Caco-2 (cell line): ENCODE results near the gene SLC4A7. TPM values are rescaled to one million over a fixed set of nuclear protein-coding genes. Genes with fewer than 3 reads are reported as not detected.

ENCODE experiments used
- BruUV-seq: library from RNA; stranded (reverse); fragments of 400-500 nt; replicated peaks from 2 replicates; lab custom pipeline; 2021; lab: Mats Ljungman, UMichigan
- CTCF ChIA-PET: fragments of 300-600 bp; sonication (Branson Sonifier 250); formaldehyde crosslinking; loops from one replicate; lab custom pipeline; 2022; ENCODE audit warnings: antibody characterized with exemption; lab: Charles Lee
- POLR2A ChIA-PET: fragments of 300-600 bp; sonication (Branson Sonifier 250); formaldehyde crosslinking; loops from one replicate; lab custom pipeline; 2022; ENCODE audit warnings: antibody characterized with exemption; lab: Charles Lee
- DNase-seq, 2 experiments: peaks; one replicate each; pipeline versions ENCODE4 v3.0.0 to v3.0.0-alpha.2; 2020 to 2022
- H3K27me3 ChIP-seq: replicated peaks from 2 replicates; pipeline ENCODE4 v1.6.0; 2011; ENCODE audit warnings: low read length; ENCODE audit not compliant: control insufficient read depth, insufficient read depth
- H3K36me3 ChIP-seq: 2 replicates; pipeline ENCODE4 v1.5.1; 2011; ENCODE audit warnings: low read length; ENCODE audit not compliant: control insufficient read depth, insufficient read depth
- H3K4me1 ChIP-seq: fragments of 250-450 bp; sonication (Bioruptor Pico); 2 replicates; pipeline ENCODE4 v1.5.1; 2020; ENCODE audit warnings: mild to moderate bottlenecking
- H3K4me3 ChIP-seq: 2 replicates; pipeline ENCODE4 v1.5.1; 2011; ENCODE audit warnings: low read depth, mild to moderate bottlenecking, control low read depth, low read length
- H3K9me3 ChIP-seq: fragments of 250-450 bp; sonication (Bioruptor Pico); 2 replicates; pipeline ENCODE4 v1.5.1; 2020; ENCODE audit warnings: mild to moderate bottlenecking, moderate library complexity
- H3K27ac Mint-ChIP-seq: one replicate; pipeline ENCODE4 v1.8.0; 2022; ENCODE audit warnings: mixed read lengths; ENCODE audit not compliant: unreplicated experiment
- H3K27me3 Mint-ChIP-seq: one replicate; pipeline ENCODE4 v1.8.0; 2022; ENCODE audit warnings: mixed read lengths; ENCODE audit not compliant: insufficient read depth, unreplicated experiment
- H3K36me3 Mint-ChIP-seq: one replicate; pipeline ENCODE4 v1.8.0; 2022; ENCODE audit warnings: mild to moderate bottlenecking, mixed read lengths; ENCODE audit not compliant: insufficient read depth, unreplicated experiment
- H3K4me1 Mint-ChIP-seq: one replicate; pipeline ENCODE4 v1.8.0; 2022; ENCODE audit warnings: low read depth, mixed read lengths; ENCODE audit not compliant: unreplicated experiment
- H3K4me3 Mint-ChIP-seq: one replicate; pipeline ENCODE4 v1.8.0; 2022; ENCODE audit warnings: mild to moderate bottlenecking, moderate library complexity, mixed read lengths; ENCODE audit not compliant: unreplicated experiment
- H3K9me3 Mint-ChIP-seq: one replicate; pipeline ENCODE4 v1.8.0; 2022; ENCODE audit warnings: mixed read lengths; ENCODE audit not compliant: unreplicated experiment
- intact Hi-C: fragments of 100-400 bp; cut with micrococcal nuclease; formaldehyde crosslinking; loops from one replicate; pipeline ENCODE4 v1.10.0; 2022; ENCODE audit not compliant: unreplicated experiment
- total RNA-seq: library from RNA; stranded (reverse); gene quantifications from 2 replicates; pipeline ENCODE4 v1.2.3, GENCODE V29; 2022
- TF ChIP-seq, protein P1 (sequence below), 2 experiments: fragments of 200-600 bp in 1 of 2; IDR thresholded peaks; 1 replicate in 1 of 2; 2 replicates in 1 of 2; pipeline versions ENCODE4 v1.5.1 to v1.8.0; 2011 to 2022; ENCODE audit warnings: antibody characterized with exemption in 1 of 2, control low read depth in 1 of 2, inconsistent platforms in 1 of 2, low read depth in 1 of 2, low read length in 1 of 2, mild to moderate bottlenecking in 1 of 2, moderate library complexity in 1 of 2; ENCODE audit not compliant: insufficient read depth in 1 of 2, severe bottlenecking in 1 of 2, unreplicated experiment in 1 of 2

Gene SLC4A7
- total RNA-seq, 1 experiment from 2014 or later = 14.9 TPM

DNA sequence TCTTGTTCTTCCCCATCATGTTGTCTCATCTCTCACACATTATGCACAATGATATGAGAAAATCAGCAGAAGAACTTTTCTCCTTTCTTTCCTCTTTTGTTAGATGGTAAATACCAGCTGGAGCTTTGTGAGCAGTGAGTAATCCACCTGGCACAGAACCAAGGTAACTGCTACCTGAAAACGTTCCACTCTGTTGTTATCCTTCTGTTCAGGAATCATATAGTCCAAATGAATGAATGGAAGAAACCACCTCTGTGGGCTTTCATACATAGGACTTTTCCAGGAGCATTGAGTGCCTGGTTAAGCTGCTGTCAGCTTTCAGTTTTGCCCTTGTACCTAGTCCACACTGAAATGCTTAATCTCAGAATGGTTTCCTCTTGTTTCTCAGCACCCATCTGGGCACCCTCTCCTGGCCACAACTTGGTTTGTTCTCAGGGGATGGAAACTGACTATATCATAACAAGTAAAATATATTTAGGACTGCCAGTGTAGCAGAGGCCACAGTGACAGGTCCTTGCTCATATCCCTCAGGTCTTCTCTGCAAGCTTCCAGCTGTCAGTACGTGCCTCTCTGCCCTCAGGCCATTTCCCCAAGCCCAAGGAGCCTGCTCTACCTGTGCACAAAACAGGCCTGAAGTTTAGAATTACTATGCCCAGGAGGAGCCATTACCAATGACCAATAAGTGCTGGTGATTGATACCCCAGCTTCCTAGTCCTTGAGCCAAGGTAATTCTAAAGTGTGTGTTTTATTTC is 23.5 kb upstream of the SLC4A7 start:
- no peaks in the 10 kb centered on the region for H3K27me3 ChIP-seq
- CTCF ChIA-PET = interaction anchor here (1.0 kb wide), 1 partner anchor 26 kb away, joined by 3 read pairs; no protein-coding TSS in a partner anchor
- intact Hi-C loops = no loop called here
- no peak overlapping the region for H3K4me3 ChIP-seq
- peaks cover 8% of the 10 kb centered on the region for H3K4me1 Mint-ChIP-seq
- H3K27me3 Mint-ChIP-seq = no peaks in the 10 kb centered on the region
- H3K9me3 Mint-ChIP-seq = no peaks in the 10 kb centered on the region
- no peak for DNase-seq
- no peaks in the 10 kb centered on the region for H3K9me3 ChIP-seq
- TF ChIP-seq, protein P1, sequence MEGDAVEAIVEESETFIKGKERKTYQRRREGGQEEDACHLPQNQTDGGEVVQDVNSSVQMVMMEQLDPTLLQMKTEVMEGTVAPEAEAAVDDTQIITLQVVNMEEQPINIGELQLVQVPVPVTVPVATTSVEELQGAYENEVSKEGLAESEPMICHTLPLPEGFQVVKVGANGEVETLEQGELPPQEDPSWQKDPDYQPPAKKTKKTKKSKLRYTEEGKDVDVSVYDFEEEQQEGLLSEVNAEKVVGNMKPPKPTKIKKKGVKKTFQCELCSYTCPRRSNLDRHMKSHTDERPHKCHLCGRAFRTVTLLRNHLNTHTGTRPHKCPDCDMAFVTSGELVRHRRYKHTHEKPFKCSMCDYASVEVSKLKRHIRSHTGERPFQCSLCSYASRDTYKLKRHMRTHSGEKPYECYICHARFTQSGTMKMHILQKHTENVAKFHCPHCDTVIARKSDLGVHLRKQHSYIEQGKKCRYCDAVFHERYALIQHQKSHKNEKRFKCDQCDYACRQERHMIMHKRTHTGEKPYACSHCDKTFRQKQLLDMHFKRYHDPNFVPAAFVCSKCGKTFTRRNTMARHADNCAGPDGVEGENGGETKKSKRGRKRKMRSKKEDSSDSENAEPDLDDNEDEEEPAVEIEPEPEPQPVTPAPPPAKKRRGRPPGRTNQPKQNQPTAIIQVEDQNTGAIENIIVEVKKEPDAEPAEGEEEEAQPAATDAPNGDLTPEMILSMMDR (IDR thresholded peaks at IDR 0.05; ENCODE audit: insufficient read depth in 1 of 2, low read depth in 1 of 2, low read length in 1 of 2, severe bottlenecking in 1 of 2, unreplicated experiment in 1 of 2) = no peak
- no peak overlapping the region for H3K4me3 Mint-ChIP-seq
- no peaks in the 10 kb centered on the region for H3K4me1 ChIP-seq
- no peaks in the 10 kb centered on the region for H3K36me3 ChIP-seq
- BruUV-seq = no TSS peak
- H3K36me3 Mint-ChIP-seq = no peaks in the 10 kb centered on the region
- POLR2A ChIA-PET = no interaction called here
- H3K27ac Mint-ChIP-seq = no peak overlapping the region

DNA sequence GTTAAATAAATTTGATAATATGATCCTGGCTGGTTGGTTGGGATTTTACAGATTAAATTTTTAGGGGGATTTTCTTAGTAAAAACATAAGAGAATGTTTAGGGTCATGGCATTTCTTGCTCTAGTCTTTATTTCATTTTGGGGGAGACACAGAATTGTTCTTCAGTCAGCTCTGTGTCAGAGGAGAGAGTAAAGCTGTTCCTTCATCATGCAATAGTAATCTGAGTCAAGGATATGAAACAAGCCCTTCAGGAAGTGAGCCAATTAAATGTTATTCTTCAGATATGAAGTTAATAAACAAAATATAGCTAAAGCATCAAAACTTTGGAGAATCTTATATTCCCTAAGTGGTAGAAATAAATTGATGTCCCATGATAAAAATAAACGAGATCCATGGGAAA is 22.9 kb upstream of the SLC4A7 start:
- BruUV-seq = no TSS peak
- ChIA-PET POLR2A (no interaction called here), CTCF (no interaction called here)
- Mint-ChIP-seq H3K4me1 (peaks cover 8% of the 10 kb centered on the region), H3K36me3 (no peaks in the 10 kb centered on the region), H3K4me3 (no peak overlapping the region), H3K27me3 (no peaks in the 10 kb centered on the region), H3K9me3 (no peaks in the 10 kb centered on the region), H3K27ac (no peak overlapping the region)
- no peak overlapping the region for H3K4me3 ChIP-seq
- TF ChIP-seq, protein P1 (IDR thresholded peaks at IDR 0.05; ENCODE audit: insufficient read depth in 1 of 2, low read depth in 1 of 2, low read length in 1 of 2, severe bottlenecking in 1 of 2, unreplicated experiment in 1 of 2) = no peak
- intact Hi-C loops = no loop called here
- no peaks in the 10 kb centered on the region for H3K27me3 ChIP-seq
- H3K9me3 ChIP-seq = no peaks in the 10 kb centered on the region
- no peaks in the 10 kb centered on the region for H3K4me1 ChIP-seq
- H3K36me3 ChIP-seq = no peaks in the 10 kb centered on the region
- no peak for DNase-seq

DNA sequence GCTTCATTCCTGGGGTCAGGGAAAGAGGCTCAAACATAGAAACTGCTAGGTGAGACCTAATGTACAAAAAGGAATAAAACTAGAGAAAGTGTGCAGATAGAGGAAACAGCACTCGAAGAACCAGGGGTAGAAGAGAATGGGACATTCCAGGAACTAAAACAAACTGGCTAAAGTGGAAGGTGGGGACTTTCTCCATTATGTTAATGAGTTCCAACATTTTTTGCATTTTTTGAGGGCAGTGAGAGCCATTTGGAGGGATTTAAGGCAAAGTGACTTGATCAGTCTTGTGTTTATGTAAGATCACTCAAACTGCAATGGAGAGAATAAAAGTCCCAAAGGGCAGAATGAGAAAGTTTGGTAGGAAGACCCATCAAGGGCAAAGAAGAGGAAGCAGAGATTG is 20.6 kb upstream of the SLC4A7 start:
- CTCF ChIA-PET = no interaction called here
- TF ChIP-seq, protein P1 (IDR thresholded peaks at IDR 0.05; ENCODE audit: insufficient read depth in 1 of 2, low read depth in 1 of 2, low read length in 1 of 2, severe bottlenecking in 1 of 2, unreplicated experiment in 1 of 2) = no peak
- BruUV-seq = no TSS peak
- no peak for DNase-seq
- POLR2A ChIA-PET = no interaction called here
- Mint-ChIP-seq H3K9me3 (no peaks in the 10 kb centered on the region), H3K27me3 (no peaks in the 10 kb centered on the region), H3K4me1 (peaks cover 8% of the 10 kb centered on the region), H3K36me3 (no peaks in the 10 kb centered on the region), H3K4me3 (no peak overlapping the region), H3K27ac (no peak overlapping the region)
- no peaks in the 10 kb centered on the region for H3K9me3 ChIP-seq
- no peak overlapping the region for H3K4me3 ChIP-seq
- intact Hi-C loops = no loop called here
- H3K27me3 ChIP-seq = no peaks in the 10 kb centered on the region
- no peaks in the 10 kb centered on the region for H3K36me3 ChIP-seq
- no peaks in the 10 kb centered on the region for H3K4me1 ChIP-seq
